Psoas muscle (tissue), 8 donors: ENCODE data around the gene ZNF398. TPM values are rescaled to one million over a fixed set of nuclear protein-coding genes. Genes with fewer than 3 reads are reported as not detected.
A peak's percentile ranks its signal among the peaks of the same experiment; 100 is the strongest.

Experiments
- ATAC-seq, 4 donors: fragments of 200-7000 bp; cut with Tn5 transposase; one replicate each; pipeline ENCODE4 v1.9.1; 2020; ENCODE audit warnings: moderate library complexity in 3 of 4, mild to moderate bottlenecking in 2 of 4
- DNase-seq, 2 donors: peaks; one replicate each; pipeline ENCODE4 v3.0.0-alpha.2; 2020
- H3K27ac ChIP-seq: fragments of 200-600 bp; one replicate; pipeline ENCODE4 v1.8.0; 2022
- H3K27me3 ChIP-seq, 3 donors: fragments of 200-600 bp in 1 of 3; one replicate each; pipeline versions ENCODE4 v1.6.1 to v1.8.0; 2013 to 2022; ENCODE audit warnings: low read length in 2 of 3, mild to moderate bottlenecking in 2 of 3, moderate library complexity in 1 of 3; ENCODE audit not compliant: insufficient read depth in 3 of 3
- H3K36me3 ChIP-seq, 2 donors: fragments of 200-600 bp in 1 of 2; one replicate each; pipeline versions ENCODE4 v1.6.1 to v1.8.0; 2013 to 2022; ENCODE audit warnings: low read depth in 1 of 2, mild to moderate bottlenecking in 1 of 2, moderate library complexity in 1 of 2; ENCODE audit not compliant: insufficient read depth in 1 of 2
- H3K4me1 ChIP-seq: fragments of 200-600 bp; one replicate; pipeline ENCODE4 v1.8.0; 2022
- H3K4me3 ChIP-seq: fragments of 200-600 bp; one replicate; pipeline ENCODE4 v1.8.0; 2022; ENCODE audit warnings: mild to moderate bottlenecking
- H3K9me3 ChIP-seq: fragments of 200-600 bp; one replicate; pipeline ENCODE4 v1.8.0; 2022
- WGBS, 3 donors: extraction: QIAGEN DNeasy Blood & Tissue Kit; methylation state at CpG; one replicate each; pipeline versions ENCODE4 v1.1.6 to v1.1.7; 2013; 5-methylcytosine and 5-hydroxymethylcytosine counted together
- intact Hi-C, 2 donors: fragments of 100-400 bp; cut with DNase I; formaldehyde crosslinking; loops; one replicate each; pipeline versions ENCODE4 v1.11.0 to v1.14.2; 2022
- polyA plus RNA-seq, 3 donors: library from polyadenylated mRNA; stranded (reverse); fragments of 200-250 nt; gene quantifications; one replicate each; pipeline ENCODE4 v1.2.3, GENCODE V29; 2013
- total RNA-seq, 4 donors: library from RNA; stranded (reverse); fragmentation: NEBNext Ultra II Directional in 2 of 4; extraction: Animal tissue kit (Norgen Biotek cat#: 25700) in 2 of 4; gene quantifications; one replicate each; pipeline versions ENCODE4 v1.2.1 to v1.2.4, GENCODE V29; 2021 to 2023
- TF ChIP-seq, protein P1 (sequence below): fragments of 200-600 bp; IDR thresholded peaks from one replicate; pipeline ENCODE4 v1.8.0; 2022; ENCODE audit warnings: antibody characterized with exemption
- donor health status: healthy with polysubstance abuse.
- donor health status: DM: no; HTN: no; CAD: no; lungs with moderate emphysema.
- donor health status: Bipolar disorder and iron deficiency.
- donor health status: healthy.
- donor health status: DM: yes; HTN: yes; CAD: no.
- donor health status: DM: no; HTN: no; CAD: no.
- donor health status: DM: no; HTN: no; CAD: no.
- donor health status: DM: yes; HTN: yes; CAD: no.

Gene ZNF398
- total and polyA plus RNA-seq, 7 donors: 2.8 to 12.4 (median 7.8) TPM

- intact Hi-C loops: loop anchor here (2.0 kb wide), 1 partner anchor 35 kb away; the partner anchor contains the start of gene ZNF786 (in 2 of the 2)
- TF ChIP-seq, protein P1, sequence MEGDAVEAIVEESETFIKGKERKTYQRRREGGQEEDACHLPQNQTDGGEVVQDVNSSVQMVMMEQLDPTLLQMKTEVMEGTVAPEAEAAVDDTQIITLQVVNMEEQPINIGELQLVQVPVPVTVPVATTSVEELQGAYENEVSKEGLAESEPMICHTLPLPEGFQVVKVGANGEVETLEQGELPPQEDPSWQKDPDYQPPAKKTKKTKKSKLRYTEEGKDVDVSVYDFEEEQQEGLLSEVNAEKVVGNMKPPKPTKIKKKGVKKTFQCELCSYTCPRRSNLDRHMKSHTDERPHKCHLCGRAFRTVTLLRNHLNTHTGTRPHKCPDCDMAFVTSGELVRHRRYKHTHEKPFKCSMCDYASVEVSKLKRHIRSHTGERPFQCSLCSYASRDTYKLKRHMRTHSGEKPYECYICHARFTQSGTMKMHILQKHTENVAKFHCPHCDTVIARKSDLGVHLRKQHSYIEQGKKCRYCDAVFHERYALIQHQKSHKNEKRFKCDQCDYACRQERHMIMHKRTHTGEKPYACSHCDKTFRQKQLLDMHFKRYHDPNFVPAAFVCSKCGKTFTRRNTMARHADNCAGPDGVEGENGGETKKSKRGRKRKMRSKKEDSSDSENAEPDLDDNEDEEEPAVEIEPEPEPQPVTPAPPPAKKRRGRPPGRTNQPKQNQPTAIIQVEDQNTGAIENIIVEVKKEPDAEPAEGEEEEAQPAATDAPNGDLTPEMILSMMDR: peak; percentile 93
Measured at GRCh38 chr7:149125863-149126661, 21.2 kb upstream of the ZNF398 start, which contains the start of gene ZNF425. ZNF425 (minus strand) TSS chr7:149126324; CDS start chr7:149126213, 111 bp downstream.

DNA sequence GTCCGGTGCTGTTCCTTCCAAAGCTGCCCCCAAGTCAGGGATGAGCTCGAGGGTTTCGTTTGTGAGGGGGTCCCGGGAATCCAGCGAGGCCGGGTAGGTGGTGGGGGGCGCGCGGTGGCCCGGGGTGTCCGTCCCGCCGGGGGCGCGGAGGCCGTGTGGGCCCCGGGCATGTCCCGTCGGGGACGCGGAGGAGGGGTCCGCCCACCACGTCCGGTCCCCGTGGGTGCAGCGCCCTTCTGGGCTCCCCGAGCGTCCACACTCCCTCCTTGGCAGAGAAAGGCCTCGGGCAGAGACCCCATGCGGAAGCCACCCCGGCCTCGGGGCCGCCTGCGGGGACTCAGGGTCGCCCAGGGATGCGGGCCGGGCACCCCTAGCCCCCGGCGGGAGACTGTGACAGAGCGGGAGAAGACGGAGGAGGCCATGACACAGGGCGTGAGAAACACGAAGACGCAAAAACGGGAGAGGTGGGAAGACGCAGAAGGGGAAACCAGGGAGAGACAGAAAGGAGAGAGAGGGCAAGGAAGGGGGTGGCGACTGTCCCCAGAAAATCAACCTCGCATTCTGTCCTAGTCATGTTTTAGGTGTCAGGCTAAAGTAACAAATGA lies 20.5 kb upstream of the ZNF398 start:
- Histone ChIP-seq H3K27me3 (no peaks in the 10 kb centered on the region), H3K36me3 (peaks cover 2 to 28% of the 10 kb centered on the region in 2 donors), H3K4me1 (peaks cover 11% of the 10 kb centered on the region), H3K9me3 (peaks cover 3% of the 10 kb centered on the region), H3K4me3 (peak overlapping the region; percentile 91), H3K27ac (peak overlapping the region; percentile 92)
- peak; percentile 72 to 79 (median 74) for ATAC-seq
- intact Hi-C loops: loop anchor here in 1 of 2 donors (2.0 kb wide), 1 partner anchor 36 kb away; the partner anchor contains the start of gene ZNF786
- peak; percentile 65 to 69 for DNase-seq
- TF ChIP-seq, protein P1: no peak
- WGBS, 3 donors: 0 to 1% (median 0%) methylated on average over 27 to 48 of the region's 48 CpGs

More at GRCh38 chr7:149125863-149126661, 21.2 kb upstream of the ZNF398 start, which contains the start of gene ZNF425:
- Histone ChIP-seq H3K27me3 (no peaks in the 10 kb centered on the region), H3K4me1 (peaks cover 11% of the 10 kb centered on the region), H3K9me3 (peaks cover 1% of the 10 kb centered on the region), H3K27ac (peak within 1 kb of the TSS; percentile 92), H3K4me3 (peak within 1 kb of the TSS; percentile 91), H3K36me3 (peaks cover 2 to 21% of the 10 kb centered on the region in 2 donors)
- ATAC-seq (peak; percentile 95 to 99 (median 98)), DNase-seq (peak; percentile 93 to 97)
- WGBS, 3 donors: 0 to 1% (median 0%) methylated on average over 69 to 72 of the region's 72 CpGs

GRCh38 chr7:149130572-149131198 lies 16.6 kb upstream of the ZNF398 start:
- Histone ChIP-seq H3K36me3 (peaks cover 2 to 32% of the 10 kb centered on the region in 2 donors), H3K27ac (no peak overlapping the region), H3K4me3 (no peak overlapping the region), H3K9me3 (peaks cover 3% of the 10 kb centered on the region), H3K4me1 (no peaks in the 10 kb centered on the region), H3K27me3 (no peaks in the 10 kb centered on the region)
- no peak for ATAC-seq
- DNase-seq: no peak
- TF ChIP-seq, protein P1: no peak
- intact Hi-C loops: no loop called here
- WGBS, 3 donors: 91 to 96% (median 95%) methylated on average over 5 of the region's 5 CpGs

DNA sequence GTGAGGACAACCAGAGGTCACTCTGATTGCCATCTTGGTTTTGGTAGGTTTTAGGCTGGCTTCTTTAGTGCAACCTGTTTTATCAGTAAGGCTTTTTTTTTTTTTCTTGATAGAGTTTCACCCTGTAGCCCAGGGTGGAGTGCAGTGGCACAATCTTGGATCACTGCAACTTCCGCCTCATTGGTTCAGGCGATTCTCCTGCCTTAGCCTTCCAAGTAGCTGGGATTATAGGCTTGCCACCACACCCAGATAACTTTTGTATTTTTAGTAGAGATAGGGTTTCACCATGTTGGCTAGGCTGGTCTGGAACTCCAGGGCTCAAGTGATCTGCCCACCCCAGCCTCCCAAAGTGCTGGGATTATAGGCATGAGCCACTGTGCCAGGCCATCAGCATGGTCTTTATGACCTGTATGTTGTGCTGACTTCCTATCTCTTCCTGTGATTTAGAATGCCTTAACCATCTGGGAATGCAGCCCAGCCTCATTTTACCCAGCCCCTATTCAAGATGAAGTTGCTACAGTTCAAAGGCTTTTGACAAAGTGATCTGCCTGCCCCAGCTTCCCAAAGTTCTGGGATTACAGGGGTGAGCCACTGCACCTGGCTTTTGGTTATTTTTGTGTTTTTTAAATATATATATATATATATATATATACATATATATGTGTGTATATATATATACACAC lies 14.1 kb upstream of the ZNF398 start:
- intact Hi-C loops: no loop called here
- Histone ChIP-seq H3K9me3 (peaks cover 3% of the 10 kb centered on the region), H3K4me1 (no peaks in the 10 kb centered on the region), H3K27me3 (no peaks in the 10 kb centered on the region), H3K36me3 (peaks cover 2 to 32% of the 10 kb centered on the region in 2 donors), H3K4me3 (no peak overlapping the region), H3K27ac (no peak overlapping the region)
- 87 to 95% (median 90%) methylated on average over 2 of the region's 2 CpGs for WGBS, 3 donors
- no peak for DNase-seq
- TF ChIP-seq, protein P1: no peak
- ATAC-seq: no peak
